Breast epithelium (tissue), 3 donors: ENCODE results near the gene TREML4.

ENCODE experiments used
- POLR2A ChIP-seq: fragments of 450-650 bp; IDR thresholded peaks from one replicate; pipeline ENCODE4 v1.6.1; 2016; ENCODE audit warnings: antibody characterized with exemption, mild to moderate bottlenecking, moderate library complexity
- POLR2AphosphoS5 ChIP-seq, 3 donors: sonication (generic); formaldehyde crosslinking; IDR thresholded peaks; one replicate each; pipeline ENCODE4 v1.6.1; 2017; ENCODE audit warnings: antibody characterized with exemption in 3 of 3
- TF ChIP-seq, protein P1 (sequence below), 3 donors: fragments of 450-650 bp; IDR thresholded peaks; one replicate each; pipeline ENCODE4 v1.5.1; 2016 to 2017; ENCODE audit warnings: antibody characterized with exemption in 3 of 3, mild to moderate bottlenecking in 3 of 3, moderate library complexity in 3 of 3

DNA sequence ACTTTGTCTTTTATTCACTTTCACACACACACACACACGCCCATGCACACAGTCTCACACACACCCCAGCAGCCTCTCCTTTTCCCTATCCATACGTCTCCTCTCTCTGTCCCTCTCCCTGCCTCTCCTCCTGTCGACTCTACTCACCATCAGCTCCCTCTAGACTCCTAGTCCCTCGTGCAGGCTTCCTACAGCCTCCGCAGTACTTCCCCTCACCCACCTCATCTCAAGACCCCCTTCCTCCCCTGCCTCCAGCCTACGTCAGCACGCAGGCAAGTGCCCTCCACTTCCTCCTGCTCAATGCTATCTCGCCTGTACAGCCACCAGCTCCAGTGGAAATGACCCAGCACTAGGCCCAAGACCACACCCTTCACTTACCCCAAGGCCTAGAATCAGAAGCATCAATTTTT is 26.4 kb upstream of the TREML4 start:
- TF ChIP-seq, protein P1, sequence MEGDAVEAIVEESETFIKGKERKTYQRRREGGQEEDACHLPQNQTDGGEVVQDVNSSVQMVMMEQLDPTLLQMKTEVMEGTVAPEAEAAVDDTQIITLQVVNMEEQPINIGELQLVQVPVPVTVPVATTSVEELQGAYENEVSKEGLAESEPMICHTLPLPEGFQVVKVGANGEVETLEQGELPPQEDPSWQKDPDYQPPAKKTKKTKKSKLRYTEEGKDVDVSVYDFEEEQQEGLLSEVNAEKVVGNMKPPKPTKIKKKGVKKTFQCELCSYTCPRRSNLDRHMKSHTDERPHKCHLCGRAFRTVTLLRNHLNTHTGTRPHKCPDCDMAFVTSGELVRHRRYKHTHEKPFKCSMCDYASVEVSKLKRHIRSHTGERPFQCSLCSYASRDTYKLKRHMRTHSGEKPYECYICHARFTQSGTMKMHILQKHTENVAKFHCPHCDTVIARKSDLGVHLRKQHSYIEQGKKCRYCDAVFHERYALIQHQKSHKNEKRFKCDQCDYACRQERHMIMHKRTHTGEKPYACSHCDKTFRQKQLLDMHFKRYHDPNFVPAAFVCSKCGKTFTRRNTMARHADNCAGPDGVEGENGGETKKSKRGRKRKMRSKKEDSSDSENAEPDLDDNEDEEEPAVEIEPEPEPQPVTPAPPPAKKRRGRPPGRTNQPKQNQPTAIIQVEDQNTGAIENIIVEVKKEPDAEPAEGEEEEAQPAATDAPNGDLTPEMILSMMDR (IDR thresholded peaks at IDR 0.05): no peak
- TF ChIP-seq POLR2A: no peak
- no peak for TF ChIP-seq POLR2AphosphoS5 (IDR thresholded peaks at IDR 0.05)
